ENCODE measurements around the gene THEM4.
A peak's percentile ranks its signal among the peaks of the same experiment; 100 is the strongest.
"Not testable (repeated sequence)": the region's sequence is repeated elsewhere in the genome, so short reads cannot be mapped to it uniquely, and the experiment has no call there.

Gene THEM4

DNA sequence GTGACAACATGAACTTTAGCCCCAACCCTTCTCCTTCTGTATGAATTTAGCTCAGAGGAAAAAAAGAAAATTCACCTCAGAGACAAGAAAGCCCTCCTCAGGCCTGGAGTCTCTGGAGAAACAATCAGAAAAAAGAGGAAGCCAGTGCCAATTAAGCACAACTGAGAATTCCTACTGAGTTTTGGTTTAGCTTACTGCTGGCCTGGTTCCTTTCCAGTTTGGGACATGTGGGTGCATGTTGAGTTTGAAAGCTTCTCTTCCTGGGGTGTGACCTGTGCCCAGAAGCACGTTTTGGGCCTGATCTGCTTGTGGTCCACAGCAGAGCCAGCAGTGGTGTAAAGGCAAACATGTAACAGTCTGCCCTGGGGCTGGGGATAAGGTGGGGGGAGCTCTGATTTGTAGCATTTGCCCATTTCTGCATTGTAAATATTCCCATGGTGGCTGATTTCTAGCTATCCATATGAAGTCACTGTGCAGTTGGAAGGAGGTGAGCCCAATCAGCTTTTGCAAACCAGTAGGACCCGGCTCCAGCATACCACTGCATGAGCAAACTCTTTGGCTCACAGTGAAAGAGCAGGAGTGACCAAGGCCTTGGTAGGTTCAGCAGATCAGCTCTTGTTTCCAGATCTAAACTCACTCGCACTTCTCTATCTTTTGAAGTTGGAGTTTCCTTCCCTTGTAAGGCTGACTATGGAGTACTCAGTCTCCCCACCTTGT lies 51.1 kb downstream of the THEM4 start:
- DNase-seq = no peak

DNA sequence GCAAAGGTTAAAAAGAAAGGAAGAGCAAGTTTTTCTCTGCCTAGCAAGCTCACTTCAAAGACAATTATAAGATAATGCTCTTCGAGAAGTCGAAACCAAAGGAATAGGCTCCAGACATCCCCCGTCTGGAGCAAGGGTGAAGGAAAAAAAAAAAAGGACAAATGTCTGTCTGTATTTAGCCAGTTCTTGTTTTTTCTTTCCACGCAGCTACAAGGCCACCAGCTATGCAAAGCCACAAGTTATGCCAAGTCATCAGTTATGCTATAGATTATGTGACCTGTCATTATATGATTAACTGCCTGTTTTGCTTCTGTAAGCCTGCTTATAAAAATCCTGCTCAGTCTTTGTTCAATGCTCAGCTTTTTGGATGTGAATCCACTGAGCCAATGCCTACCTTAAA lies 53.4 kb downstream of the THEM4 start:
- no peak for DNase-seq

DNA sequence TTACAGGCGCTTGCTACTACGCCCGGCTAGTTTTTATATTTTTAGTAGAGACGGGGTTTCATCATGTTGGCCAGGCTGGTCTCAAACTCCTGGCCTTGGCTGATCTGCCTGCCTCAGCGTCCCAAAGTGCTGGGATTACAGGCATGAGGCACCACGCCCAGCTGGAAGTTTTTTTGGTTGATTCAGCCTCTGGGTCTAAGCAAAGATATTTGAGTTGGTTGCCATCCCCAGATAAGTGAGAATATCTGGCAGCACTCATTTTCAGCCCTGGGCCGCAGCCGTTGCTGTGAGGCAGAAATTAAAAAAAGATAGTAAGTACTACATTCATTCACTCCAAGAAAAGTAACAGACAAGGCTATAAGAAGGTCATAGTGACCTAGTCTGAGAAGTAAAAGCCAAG lies 53.8 kb downstream of the THEM4 start:
- not testable (repeated sequence) for DNase-seq

DNA sequence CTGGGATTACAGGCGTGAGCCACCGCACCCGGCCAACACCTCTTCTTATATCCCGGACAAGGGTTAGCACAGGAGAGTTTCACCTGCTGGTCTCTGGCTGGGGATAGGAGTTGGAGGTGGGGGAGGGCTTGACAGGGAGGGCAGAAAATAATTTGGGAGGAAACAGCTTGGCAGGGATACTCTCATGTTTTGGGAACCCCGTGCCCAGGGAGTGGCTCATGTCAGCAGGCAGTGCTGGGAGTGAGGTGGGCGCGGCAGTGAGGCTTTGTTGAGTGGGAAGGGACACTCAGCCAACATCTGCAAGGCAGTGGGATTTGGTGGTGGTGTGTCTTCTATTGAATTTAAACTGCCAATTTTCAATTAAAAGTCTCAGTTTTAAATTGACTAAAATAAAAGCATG lies 54.7 kb downstream of the THEM4 start:
- DNase-seq = no peak

DNA sequence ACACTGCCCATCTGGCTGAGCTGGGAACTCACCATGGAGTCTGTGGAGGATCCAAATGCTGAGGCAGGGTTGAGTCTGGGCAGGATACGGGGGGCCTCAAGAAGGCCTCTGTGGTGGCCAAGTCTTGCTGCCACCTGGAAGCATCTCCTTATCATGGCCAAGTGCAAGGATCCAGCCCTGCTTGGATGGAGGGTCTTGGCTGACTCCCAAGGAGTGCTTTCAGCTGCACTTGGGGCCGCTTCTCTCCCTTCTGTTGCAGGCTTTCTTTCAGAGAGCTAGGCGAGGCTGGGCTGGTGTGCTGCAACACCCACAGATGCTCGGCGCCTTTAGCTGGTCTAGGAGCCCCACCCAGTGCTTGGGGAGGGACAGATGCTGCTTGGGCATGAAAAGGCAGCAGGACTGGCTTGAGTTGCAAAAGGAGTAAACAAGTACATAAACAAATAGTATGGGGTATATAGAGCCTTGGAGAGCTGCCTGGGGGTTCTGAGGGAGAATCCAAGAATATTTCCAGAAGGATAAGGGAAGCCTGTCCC lies 55.8 kb downstream of the THEM4 start, which contains the start of gene THEM5:
Gene THEM5, minus strand, starts transcription at position 302 of the 533 bp plus-strand sequence. Its CDS starts 147 bp downstream, at position 155.
- no peak for DNase-seq

DNA sequence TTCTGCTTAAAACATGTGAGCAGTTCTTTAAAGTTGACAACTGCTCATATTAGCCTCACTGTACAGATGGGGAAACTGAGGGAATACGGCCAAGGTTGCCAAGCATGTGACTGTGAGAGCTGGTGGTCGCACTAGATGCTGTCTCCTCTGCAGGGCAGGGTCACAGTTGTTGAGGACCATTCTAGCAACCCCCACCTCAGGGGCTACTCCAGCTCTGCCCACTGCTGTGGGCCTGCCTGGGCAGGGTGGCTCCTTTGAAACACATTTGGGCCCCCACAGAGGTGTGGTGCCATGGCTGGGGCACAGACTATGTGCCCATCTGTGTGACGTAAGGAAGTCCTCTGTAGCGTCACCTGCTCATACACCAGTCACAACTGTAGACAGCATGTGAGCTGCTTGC lies 56.6 kb downstream of the THEM4 start:
- DNase-seq = no peak

DNA sequence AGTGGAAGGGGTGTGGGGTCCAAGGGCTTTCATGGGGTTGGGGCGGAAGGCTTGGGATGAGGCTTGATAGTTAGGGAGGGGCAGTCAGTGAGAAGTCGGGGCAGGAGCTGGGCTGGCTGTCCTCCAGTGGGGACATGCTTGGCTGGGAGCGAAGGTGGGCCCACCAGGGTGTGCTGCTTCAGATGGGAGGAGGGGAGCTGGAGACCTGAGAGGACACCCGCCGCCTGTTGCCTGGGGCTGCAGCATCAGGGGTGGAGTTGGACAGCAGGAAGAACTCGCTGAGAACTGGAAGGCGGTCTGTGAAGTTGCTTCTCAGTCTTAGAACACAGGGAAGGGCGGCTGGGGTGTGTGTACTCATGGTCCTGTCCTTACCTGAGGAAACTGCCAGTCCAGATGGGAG lies 57.4 kb downstream of the THEM4 start:
- DNase-seq = no peak

DNA sequence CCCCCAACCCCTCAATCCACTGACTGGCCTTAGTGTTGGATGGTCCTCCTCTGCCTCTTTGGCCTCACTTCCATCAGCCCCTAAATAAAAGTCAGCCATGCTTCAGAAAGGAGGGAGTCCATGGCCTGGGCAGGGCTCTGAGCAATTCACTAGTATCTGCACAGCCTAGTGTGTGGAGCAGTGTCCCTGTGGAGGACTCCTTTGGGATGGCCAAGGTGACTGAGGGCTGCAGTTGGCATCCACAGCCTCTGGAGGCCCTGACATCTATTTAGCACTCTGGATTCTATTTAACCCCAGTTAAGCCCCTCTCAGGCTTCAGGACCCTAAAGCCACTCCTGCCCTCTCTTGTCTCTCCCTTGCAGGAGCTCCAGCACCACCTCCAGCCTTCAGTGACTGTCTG lies 59.4 kb downstream of the THEM4 start:
- no peak for DNase-seq

DNA sequence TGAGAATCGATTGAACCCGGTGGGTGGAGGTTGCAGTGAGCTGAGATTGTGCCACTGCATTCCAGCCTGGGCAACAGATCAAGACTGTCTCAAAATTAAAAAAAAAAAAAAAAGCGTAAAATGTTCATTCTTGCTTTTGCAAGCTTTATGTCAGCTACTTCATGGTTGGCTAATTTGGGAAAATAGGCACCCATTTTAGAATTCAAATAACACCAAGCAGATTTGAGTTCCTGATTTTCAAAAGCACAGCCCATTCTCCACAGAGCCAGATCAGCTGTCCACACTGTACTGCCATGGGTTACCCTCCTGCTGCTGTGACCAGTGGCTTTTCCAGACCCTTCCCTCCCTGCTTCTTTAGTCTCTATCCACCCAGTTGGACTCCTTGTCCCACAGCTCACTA lies 60.2 kb downstream of the THEM4 start:
- no peak for DNase-seq

DNA sequence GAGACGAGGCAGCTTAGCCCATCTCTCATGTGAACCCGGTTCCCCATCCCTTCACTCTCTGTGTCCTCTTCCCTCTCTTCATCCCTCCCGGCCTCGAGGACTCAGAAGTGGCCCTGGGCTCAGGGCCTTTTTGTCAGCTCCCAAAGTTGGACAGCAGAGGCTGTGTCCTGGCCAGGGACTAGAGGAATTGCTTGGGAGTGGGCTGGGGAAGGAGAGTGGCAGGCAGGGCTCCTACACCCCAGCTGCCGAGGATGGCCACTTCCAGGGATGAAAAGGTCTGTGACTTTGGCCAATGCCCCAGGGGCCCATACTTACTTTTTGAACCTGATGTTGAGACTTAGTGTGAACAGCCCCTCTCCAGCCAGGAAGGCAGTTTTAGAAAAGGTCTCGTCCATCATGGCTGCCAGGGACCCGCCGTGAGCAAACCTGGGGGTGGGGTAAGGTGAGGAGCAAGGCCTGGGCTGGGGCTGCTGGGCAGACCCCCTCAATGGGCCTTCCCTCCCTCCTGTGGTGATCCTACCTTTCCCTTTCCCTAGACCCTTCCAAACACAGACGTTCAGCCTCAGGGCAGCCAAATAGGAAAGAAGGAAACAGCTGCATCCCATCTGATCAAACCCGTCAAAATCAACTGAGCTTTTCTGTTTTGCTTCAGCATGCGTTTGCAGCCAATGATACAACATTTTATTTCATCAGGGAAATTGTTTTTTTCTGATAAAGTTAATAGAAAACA lies 61.3 kb downstream of the THEM4 start:
- DNase-seq = no peak

DNA sequence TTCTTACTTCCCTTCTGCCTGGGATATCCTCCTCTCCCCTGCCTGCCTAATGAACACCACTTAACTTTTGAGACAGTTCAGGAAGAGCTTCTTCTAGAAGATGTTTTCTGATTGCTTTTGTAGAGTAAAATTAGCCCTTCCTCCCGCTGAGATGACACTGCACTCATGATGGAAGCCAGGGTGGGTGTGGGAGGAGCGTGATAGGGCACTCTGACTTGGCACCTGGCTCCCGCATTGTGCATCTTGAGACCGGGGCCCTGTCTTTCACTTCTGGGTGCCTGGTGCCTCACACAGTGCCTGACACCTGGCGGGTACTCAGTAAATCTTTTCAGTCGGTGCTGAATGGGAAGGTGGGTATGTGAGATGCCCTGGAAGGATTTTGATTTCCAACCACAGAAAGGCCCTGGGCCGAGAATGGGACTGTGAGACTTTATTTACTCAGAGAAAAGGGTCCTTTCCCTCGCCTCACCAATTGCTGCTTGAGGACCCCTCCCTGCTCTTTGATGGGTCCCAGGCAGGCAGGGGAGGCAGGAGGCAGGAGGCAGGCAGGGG lies 62.5 kb downstream of the THEM4 start:
- DNase-seq = peak; percentile 52

DNA sequence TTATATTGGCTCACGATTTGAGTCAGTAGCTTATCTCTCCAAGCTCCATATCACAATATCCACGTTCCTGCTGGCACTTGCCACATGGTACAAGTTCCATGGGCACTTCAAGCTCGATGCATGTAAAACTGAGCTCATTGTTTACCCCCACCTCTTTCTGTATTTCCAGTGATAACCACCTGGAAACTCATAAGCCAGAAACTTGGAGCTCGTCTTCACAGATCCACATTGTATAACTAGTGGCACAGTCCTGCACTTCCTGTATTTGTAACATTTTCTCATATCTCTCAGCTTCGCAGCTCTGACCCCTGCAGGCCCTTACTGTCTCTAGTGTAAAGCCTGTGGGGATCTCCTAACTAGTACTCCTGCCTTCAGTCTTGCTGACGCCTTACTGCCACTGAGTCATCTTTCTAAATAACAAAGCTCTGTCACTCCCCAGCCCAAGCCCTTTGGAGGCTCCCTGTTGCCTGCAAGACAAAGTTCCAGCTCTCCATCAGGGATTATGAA lies 63.2 kb downstream of the THEM4 start:
- DNase-seq = peak; percentile 46

DNA sequence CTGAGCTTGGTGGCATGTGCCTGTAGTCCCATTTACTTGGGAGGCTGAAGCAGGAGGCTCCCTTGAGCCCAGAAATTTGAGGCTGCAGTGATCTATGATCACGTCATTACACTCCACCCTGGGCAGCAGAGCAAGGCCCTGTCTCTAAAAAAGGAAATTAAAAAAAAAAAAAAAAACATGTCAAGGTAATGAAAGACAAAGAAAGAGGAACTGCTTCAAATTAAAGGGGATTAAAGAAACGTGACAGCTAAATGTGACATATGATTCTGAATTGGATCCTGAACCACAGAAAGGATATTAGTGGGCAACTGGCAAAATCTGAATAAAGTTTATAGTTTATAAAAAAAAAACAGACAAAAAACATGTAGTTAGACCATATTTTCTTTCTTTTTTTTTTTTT lies 65.9 kb downstream of the THEM4 start:
- DNase-seq = no peak

DNA sequence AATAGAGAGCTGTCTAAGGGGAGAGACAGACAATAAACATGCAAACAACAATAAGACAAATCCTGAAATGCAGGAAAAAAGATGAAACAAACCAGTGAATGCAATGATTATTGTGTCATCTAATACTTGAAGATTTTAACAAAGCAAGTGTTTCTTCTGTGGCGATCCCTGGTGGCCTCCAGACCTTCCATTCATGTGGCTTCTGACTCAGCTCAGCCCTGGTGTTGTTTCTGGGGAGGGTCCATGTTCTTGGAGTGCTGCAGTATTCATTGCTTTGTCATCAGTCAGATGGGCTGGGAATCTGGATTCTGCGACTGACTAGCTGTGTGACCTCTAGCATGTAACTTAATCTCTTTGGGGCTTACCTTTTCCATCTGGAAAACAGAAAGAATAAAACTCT lies 68.2 kb downstream of the THEM4 start:
- DNase-seq = no peak

DNA sequence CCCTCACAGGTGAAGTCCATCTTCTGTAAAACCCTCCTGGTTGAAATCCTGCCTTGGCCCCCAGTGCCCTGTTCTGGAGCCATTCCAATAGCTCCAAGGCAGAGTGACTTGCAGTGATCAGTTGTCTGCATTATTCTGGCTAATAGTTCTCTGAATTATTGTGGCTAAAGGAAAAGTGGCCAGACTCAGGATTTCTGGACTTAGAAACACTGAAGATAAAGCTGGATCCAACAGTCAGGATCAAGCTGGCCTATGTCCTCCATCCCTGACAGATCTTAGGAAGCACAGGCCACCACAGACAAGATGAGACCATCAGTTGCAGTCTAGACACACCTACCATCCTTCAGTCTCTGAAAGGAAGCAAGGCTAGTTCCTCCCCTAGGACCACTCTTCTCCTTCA lies 68.9 kb downstream of the THEM4 start:
- DNase-seq = no peak

DNA sequence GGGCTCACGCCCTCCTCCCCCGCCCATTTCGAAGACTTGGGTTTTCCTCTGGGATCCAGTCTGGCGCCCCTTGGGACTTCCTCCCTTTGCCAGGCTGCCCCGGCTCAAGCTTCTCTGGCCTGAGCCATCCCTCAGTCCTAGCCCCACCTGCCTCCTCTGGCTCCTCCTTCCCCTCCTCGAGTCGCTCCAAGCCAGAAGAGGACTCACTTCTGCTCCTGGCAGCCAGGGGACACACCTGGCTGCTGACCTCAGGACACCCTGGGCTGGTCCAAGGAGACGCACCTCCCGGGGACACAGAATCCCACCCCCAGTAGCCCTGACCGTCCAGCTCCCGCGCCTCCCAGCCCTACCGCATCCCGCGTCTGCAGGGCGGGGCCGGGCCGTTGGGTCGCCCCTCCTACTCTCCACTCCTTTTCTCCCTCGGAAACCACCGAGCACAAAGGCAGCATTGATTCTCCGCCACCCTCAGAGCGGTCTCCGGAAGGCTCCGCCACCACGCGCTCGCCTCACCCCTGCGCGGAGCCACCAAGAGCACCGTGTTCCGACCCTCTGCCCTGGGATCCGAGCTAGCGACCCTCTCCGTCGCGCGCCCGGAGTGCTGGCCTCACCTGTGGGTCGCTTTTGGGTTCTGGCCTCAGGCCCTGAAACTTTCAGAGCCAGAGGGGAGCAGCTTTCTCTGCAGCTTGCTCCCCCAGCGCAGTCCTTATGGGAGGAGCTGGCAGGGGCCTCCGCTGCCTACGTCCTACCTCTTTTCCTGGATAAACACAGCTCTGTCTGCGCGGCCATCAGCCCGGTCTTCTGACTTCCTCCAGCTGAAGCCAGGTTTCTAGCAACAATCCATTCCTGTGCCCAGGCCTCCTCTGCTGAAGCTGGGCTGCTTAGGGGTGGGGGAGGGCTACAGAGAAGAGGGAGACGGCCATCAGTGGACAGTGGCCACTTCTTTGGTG lies 69.6 kb downstream of the THEM4 start, which contains the start of gene C2CD4D:
Gene C2CD4D, minus strand, starts transcription at position 364 of the 947 bp plus-strand sequence. CDS start 831 bp downstream, outside the sequence.
- DNase-seq = peak; percentile 72

DNA sequence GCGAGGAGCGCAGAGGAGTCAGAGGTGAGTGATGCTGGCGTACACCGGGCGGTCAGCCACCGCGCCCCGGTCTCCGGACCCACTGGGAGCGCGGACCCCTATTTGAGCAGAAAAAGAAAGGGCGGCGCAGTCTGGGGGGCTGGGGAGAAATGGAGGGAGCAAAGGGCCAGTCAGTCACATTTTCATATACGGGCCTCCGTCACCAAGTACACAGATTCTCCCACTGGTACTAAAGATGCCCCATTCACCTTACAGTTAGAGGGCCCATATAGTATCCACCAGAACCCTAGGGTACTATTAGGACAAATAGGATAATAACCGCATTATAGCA lies 70.3 kb downstream of the THEM4 start:
- no peak for DNase-seq

DNA sequence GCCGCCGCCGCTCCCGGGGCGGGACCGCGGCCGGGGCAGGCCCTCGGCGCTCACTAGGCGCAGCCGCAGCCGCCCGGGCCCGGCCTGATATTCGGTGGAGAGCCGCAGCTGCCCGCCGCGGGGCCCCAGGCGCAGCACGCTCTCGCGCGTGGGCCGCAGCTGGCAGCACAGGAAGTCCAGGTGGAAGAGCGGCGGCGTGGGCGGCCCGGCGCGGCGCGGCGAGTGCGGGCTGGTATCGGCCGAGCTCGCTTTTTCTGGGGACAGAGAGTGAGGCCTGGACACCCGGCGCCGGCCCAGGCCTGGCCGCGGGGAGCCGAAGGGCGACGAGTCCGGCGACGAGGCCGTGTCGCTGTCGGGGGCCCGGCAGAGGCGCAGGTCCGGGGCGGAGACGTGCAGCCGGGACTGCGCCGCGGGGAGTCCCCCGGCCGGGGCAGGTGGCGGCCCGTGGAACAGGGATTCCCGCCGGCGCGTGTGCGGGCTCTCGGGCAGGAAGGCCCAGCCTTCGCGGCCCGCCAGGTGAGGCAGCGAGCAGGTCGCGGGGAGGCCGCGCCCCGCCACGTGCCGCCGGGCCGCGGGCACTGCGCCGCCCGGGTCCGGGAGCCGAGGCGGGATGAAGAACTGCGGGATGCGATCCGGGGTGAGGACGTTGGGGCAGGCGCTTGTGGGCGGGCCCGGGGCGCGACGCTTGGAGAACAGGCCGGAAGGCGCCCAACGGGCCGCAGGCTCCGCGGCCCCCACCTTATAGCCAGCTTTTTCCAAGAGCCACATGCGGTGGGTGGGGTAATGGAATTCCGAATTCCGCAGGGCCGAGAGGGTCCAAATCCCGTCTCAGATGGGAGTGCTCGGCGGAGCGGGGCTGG lies 70.9 kb downstream of the THEM4 start:
- peak; percentile 44 for DNase-seq

DNA sequence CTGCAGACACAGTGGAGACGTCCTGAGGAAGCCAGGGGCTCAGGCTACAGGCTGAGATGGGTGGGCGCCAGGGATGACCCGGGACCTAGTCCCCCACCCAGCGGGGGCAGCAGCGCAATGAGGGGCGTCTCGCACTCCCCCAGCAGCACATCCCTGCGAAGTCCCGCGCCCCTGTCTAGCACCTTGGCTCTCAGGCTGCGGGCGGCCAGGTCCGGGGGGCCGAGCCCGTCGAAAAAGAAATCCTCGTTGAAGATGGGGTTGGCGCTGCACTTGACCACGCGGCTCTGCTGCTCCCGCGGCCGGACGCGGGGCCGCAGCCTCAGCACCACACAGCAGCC lies 71.5 kb downstream of the THEM4 start:
- no peak for DNase-seq

DNA sequence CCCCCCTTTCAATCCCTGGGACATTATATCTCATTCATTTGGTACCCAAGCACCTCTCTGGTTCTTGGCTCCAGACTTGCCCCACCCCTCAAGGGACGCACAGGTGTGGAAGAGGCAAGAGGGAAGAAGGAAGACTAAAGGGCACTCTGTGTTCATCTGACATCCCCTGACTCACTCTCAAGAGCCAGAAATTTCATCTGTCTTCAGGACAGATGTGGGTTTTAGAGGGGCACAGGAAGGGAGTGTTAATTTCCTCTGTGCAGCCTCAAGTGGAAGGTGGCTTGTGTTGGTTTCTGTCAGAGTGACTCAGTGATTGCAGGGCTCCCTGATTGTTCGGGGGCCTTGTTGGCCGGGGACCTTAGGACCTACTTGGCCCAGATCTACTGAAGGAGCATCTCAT lies 72.1 kb downstream of the THEM4 start:
- no peak for DNase-seq

DNA sequence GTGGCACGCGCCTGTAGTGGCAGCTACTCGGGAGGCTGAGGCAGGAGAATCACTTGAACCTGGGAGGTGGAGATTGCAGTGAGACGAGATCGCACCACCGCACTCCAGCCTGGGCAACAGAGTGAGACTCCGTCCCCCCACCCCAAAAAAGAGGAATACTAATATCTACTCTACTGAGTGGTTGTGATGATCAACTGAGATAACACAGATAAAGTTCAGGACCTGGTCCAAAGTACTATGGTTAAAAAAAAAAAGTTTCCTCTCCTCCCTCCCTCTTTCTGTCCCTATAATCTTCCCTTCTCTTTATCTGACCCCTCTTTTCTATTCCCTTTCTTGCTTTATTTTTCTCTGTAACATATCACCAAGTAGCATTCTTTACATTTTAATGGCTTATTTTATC lies 73.7 kb downstream of the THEM4 start:
- DNase-seq = no peak

DNA sequence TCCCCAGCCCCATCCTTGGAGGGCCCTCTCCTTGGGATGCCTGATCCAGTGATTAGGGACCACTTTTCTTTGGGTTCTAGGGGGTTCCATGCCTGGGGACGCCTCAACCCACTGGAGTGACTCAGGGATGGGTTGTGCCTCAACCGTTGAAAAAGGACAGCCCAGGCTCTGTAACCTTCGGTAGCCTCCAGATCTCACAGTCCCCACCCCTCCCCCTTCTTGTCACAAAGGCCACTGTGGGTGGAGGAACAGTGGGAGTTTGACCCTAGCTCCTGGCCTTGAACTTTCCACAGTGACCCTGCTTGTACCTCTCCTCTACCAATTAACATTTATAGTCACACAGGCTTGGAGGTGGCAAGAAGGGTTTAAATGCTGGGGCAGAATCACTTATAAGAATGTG lies 75.1 kb downstream of the THEM4 start:
- DNase-seq = no peak
